ENCODE measurements around the gene TSHR. TPM values are rescaled to one million over a fixed set of nuclear protein-coding genes. Genes with fewer than 3 reads are reported as not detected.

TSHR gene
- total RNA-seq, 6 experiments from 2014 or later, result not detected

DNA sequence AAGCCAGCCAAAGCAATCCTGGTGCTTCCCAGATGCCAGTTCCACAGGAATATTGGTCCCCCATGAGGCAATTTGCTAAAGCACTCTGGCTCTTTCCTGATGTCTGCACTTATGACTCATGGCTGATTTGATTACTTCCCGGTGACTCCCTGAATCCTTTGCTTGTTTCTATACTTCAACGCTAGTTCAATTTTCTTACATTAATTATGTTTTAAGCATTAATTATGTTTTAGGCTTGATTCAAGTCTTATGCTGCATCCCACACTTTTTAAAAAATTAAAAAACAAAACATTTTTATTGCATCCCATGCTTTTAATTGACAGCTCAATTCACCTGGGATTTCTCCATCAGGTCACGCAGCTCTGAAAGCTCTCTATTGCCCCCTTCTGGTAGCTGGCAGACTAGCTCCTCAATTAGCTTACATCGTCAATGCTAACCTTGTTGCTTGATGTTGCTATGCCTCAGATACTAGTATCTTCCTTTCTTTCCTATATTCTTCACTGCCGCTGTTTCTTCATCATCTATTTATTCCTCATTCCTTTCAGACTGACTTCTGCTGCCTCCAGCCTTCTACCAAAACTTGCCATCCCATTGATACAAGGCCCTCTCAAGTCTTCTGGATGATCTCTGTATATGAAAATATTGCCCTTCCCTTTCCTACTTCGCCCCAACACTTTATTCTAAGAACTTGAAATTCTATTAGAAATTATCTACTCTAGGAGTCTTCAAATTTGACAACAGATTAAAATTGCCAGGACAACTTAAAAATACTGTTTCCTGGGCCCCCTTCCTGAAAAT is 32.0 kb downstream of the TSHR start:
- Mint-ChIP-seq H3K9me3 (no peaks in the 10 kb centered on the region), H3K27me3 (ENCODE audit: insufficient read depth) (peaks cover 6% of the 10 kb centered on the region), H3K4me1 (ENCODE audit: low read depth) (no peaks in the 10 kb centered on the region), H3K36me3 (ENCODE audit: low read depth) (no peaks in the 10 kb centered on the region), H3K4me3 (no peak overlapping the region), H3K27ac (no peak overlapping the region)
- peak; percentile 60 for DNase-seq
- TF ChIP-seq, protein P1, sequence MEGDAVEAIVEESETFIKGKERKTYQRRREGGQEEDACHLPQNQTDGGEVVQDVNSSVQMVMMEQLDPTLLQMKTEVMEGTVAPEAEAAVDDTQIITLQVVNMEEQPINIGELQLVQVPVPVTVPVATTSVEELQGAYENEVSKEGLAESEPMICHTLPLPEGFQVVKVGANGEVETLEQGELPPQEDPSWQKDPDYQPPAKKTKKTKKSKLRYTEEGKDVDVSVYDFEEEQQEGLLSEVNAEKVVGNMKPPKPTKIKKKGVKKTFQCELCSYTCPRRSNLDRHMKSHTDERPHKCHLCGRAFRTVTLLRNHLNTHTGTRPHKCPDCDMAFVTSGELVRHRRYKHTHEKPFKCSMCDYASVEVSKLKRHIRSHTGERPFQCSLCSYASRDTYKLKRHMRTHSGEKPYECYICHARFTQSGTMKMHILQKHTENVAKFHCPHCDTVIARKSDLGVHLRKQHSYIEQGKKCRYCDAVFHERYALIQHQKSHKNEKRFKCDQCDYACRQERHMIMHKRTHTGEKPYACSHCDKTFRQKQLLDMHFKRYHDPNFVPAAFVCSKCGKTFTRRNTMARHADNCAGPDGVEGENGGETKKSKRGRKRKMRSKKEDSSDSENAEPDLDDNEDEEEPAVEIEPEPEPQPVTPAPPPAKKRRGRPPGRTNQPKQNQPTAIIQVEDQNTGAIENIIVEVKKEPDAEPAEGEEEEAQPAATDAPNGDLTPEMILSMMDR (IDR thresholded peaks at IDR 0.05), result peak; percentile 95

DNA sequence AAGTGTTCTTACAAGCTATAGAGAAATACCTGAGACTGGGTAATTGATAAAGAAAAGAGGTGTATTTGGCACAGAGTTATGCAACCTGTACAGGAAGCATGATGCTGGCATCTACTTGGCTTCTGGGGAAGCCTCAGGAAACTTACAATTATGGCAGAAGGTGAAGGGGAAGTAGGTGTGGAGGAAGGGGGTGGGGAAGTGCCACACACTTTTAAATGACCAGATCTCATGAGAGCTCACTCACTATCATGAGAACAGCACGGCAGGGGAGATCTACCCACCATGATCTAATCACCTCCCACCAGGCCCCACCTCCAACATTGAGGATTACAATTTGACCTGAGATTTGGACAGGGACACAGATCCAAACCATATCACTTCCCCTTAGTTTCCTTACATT is 32.8 kb downstream of the TSHR start:
- Mint-ChIP-seq H3K27me3 (ENCODE audit: insufficient read depth) (peaks cover 6% of the 10 kb centered on the region), H3K4me3 (no peak overlapping the region), H3K9me3 (no peaks in the 10 kb centered on the region), H3K36me3 (ENCODE audit: low read depth) (no peaks in the 10 kb centered on the region), H3K4me1 (ENCODE audit: low read depth) (no peaks in the 10 kb centered on the region), H3K27ac (no peak overlapping the region)
- TF ChIP-seq, protein P1 (IDR thresholded peaks at IDR 0.05), result no peak
- DNase-seq, result no peak

DNA sequence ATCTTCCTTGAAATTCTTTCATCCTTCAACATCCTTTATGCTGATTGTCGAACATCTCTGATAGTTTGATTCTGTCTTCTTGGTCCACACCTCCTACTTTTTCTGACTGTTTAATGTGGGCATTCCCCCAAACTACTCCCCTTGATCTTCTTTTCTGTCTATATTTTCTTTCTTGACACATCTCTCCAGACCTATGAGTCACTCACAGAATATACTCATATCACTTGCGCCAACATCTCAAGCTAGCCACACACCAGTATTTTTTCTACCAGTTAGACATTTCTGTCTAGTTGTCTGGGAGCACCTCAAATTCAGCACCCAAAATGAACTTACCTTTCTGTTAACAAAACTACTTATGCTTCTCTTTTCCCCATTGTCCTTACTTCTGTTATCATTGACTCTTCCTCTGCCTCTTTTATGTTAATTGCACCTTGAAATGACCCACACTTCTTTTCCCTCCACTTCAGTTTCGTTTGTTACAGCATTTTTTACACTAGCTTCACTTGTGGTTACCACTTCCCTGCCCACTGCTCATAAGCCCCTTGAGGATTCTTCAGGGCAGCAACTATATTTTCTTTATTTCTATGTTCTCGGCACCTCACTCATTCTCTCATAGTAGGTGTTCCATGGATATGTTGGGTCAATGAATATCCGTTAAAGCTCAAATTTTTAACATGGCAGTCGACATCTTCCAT is 33.5 kb downstream of the TSHR start:
- no peaks in the 10 kb centered on the region for H3K36me3 Mint-ChIP-seq (ENCODE audit: low read depth)
- no peak overlapping the region for H3K4me3 Mint-ChIP-seq
- H3K27ac Mint-ChIP-seq, result no peak overlapping the region
- H3K9me3 Mint-ChIP-seq, result no peaks in the 10 kb centered on the region
- TF ChIP-seq, protein P1 (IDR thresholded peaks at IDR 0.05), result no peak
- peak; percentile 5 for DNase-seq
- H3K4me1 Mint-ChIP-seq (ENCODE audit: low read depth), result no peaks in the 10 kb centered on the region
- H3K27me3 Mint-ChIP-seq (ENCODE audit: insufficient read depth), result peaks cover 6% of the 10 kb centered on the region

DNA sequence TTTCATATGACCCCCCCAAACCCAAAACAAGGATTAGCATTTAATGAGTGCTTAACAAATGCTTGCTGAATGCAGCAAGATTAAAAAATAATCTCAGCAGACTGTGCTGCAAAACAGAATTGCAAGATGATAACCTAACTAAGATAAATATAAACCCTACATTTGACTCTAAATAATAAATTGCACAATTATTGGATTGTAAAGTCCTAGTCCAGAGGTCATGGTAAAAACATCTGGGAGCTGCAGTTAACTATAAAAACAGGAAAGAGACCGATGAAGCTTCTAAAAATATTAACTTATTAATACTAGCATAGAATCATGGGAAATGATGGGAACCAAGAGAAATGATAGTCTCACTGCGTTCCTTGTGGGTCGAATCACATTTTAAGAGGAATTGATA is 37.2 kb downstream of the TSHR start:
- peaks cover 9% of the 10 kb centered on the region for H3K27me3 Mint-ChIP-seq (ENCODE audit: insufficient read depth)
- H3K27ac Mint-ChIP-seq, result no peak overlapping the region
- peaks cover 6% of the 10 kb centered on the region for H3K4me1 Mint-ChIP-seq (ENCODE audit: low read depth)
- no peak overlapping the region for H3K4me3 Mint-ChIP-seq
- H3K9me3 Mint-ChIP-seq, result no peaks in the 10 kb centered on the region
- DNase-seq, result no peak
- TF ChIP-seq, protein P1 (IDR thresholded peaks at IDR 0.05), result no peak
- no peaks in the 10 kb centered on the region for H3K36me3 Mint-ChIP-seq (ENCODE audit: low read depth)

DNA sequence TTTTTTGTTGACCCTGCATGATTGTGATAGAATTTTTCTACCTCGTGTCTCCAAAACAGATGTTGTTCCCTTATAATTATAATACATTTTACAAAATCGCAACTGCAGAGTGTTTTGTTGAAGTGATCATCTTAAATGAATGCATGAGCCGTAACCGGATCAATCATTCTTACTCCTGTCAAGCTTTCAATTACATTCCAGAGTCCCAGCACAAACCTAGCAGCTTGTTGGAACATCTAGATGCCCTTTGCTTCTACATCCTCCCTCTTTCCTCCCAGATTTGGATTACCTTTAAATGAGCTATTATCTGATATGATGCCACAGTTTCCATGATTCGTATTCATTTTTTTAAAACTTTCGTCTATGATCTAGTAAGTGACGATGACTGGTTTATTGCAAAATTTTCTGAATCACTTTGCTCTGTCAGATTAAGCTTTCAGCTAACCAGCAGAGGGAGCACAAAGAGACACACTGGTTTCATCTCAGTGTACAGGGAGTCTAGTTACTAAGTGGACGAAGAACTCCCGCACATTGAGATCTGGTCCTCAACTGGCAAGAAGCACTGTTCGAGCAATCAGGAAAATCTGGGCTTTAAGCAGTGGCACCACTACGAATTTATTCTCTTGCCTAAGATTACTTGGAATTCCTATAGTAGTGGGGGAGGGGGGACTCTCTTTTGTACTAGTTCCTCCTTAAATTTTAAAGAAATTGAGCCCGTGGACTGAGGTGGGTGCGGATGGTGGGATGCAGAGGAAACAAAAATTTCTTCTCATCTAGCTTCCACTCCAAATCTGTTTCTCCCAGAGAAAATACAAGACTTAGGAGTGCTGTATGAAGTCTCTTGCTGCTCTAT is 40.9 kb downstream of the TSHR start:
- TF ChIP-seq, protein P1 (IDR thresholded peaks at IDR 0.05), result peak; percentile 82
- Mint-ChIP-seq H3K36me3 (ENCODE audit: low read depth) (no peaks in the 10 kb centered on the region), H3K9me3 (no peaks in the 10 kb centered on the region), H3K4me3 (peak overlapping the region; percentile 33; the same call in 1 of the 2 replicates), H3K27ac (no peak overlapping the region), H3K27me3 (ENCODE audit: insufficient read depth) (peaks cover 5% of the 10 kb centered on the region), H3K4me1 (ENCODE audit: low read depth) (peaks cover 12% of the 10 kb centered on the region)
- peak; percentile 88 for DNase-seq

Data from HFFc6 (cell line).